HTR-8/SVneo (cell line): Measurements from ENCODE around the gene PRKD1.
"Not testable (repeated sequence)": the region's sequence is repeated elsewhere in the genome, so short reads cannot be mapped to it uniquely, and the experiment has no call there.

Source experiments
- DNase-seq: peaks from one replicate; pipeline ENCODE4 v3.0.0; 2011; ENCODE audit warnings: low spot score, mixed read lengths; ENCODE audit not compliant: insufficient read length
- FAIRE-seq: peaks from 2 replicates; lab custom pipeline; 2011; peaks lifted over from hg19 to GRCh38; lab: Jason Lieb, UNC

Gene PRKD1

DNA sequence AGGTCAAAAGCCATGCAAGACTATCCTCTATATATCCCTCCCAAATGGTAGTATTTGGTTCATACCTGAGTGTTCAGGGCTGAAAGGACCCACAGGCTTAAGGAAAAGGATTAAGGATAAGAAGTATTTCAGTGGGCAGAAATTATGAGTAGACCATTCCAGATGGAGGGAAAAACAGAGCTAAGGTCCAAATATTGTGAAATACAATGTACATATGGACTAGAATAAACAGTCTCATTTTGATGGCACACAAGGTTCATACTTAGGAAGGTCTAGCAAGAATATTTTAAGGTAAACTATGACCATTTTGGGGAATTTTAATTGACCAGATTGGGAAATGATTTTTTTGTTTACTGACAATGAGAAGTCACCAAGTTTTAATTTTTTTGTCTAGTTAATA is 124.6 kb downstream of the PRKD1 start:
- DNase-seq, result no peak
- peak; percentile 26 for FAIRE-seq

DNA sequence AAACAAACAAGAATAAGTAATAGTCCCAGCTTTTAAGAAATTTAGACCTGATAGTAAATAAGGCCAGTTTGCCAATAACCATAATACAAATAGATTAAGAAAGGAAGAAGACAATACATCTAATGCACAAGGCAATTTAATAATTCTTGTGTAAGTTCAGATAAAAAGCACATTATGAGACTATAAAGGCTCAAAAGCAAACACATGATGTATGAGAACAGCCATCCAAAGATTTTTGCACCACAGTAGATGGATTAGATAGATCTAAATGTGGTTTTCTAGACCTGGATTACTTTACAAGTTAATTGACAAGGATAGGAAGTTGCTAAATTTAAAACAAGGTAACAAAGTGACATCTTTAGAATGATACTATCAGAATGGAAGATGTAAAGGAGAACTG is 125.4 kb downstream of the PRKD1 start:
- no peak for FAIRE-seq
- DNase-seq, result no peak

DNA sequence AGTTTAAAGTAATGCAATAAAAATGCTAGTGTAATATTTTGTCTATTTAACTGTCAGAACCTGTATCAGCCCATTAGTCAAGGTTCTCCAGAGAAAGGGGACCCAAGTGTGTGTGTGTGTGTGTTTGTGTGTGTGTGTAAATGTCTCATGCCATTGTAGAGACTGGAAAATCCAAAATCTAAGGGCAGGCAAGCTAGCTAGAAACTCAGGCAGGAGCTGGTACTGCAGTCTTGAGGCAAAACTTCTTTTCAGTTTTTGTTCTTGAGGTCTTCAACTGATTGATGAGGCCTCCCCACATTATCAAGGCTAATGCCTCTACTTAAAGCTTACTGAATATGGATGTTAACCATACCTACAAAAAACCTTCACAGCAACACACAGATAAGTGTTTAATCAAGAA is 126.7 kb downstream of the PRKD1 start:
- no peak for FAIRE-seq
- DNase-seq, result no peak

DNA sequence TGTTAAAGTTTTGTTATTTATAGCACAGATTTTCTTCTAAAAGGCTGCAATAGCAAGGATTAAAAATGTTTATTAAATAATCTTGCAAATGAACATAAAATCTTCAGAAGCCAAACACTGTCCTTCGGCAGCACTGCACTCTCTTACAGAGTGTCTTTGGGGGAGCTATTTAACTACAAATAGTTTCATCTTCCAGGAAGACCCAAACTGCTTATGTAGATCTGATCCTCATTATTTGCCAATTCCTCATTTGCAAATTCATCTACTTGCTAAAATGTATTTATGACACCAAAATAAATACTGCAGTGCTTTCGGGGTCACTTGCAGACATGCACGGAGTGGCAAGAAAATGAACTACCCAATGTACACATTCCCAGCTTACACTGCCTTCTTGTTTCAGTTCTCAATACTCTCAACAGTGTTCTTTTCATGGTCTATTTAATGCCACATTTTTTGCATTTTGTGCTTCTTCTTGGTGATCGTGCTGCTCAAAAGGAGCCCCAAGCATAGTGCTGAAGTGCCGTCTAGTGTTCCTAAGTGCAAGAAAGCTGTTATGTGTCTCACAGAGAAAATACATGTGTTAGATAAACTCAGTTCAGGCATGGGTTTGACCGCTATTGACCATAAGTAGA is 128.1 kb downstream of the PRKD1 start:
- no peak for DNase-seq
- peak; percentile 86 for FAIRE-seq

DNA sequence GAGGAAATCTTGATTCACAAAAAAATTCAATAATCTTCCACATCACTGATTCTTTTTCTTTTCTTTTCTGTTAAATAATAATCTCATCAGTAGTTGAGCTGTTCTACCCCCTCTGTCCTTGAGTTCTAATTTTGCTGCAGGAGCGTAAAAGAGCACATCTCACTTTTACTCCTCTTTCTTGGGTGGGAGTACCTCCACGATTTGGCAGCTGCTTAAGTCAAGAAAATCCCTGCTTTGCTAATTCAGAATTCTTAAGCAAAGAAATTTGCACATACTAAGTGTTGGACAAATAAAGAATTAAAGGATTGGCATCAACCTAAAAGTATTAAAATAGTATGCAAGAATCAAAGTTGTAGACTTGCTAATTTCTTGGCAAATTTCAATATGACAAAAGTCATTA is 128.8 kb downstream of the PRKD1 start:
- no peak for DNase-seq
- FAIRE-seq, result no peak

DNA sequence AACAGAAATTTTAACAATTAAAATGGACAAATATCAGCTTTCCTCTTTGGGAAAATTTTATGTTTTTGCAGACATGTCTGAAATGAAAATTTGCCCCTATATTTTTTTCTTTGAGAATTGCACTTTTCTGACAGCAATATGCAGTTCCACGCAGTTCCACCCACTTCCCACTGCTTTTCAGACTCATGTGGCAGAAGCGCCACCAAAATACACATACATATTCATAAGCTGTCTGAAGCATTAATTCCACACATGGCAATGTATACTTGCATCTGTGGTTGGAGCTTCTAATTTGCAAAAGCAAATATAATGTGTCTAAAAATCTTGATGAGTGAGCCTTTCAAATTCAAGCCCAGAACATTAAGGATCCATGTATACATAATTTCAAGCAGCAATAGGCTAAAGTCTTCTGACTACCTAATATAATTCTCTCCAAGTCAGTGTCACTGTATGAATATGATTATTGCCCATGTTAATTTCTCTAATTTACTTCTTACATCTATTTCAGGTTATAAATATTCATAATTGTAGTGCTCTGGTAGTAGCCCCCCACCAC is 129.5 kb downstream of the PRKD1 start:
- FAIRE-seq (no peak), DNase-seq (no peak)

DNA sequence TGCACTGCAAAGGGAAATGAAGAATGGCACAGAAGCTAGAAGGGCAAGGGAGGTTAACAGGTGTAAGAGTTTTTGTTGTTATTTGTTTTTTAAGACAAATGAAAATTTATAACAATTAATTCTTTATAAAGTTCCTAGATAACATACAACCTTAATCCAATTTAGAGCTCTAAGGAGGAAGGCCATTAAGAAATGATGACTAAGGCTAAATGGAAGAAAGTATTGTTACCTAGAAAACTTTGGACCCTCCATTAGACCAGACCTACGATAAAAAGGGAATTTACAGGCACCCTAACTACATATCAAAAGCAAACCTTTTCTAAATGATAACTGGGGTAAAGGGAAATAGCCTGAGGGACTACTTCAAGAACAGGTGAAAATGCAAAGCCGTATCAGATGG is 130.8 kb downstream of the PRKD1 start:
- DNase-seq (no peak), FAIRE-seq (no peak)

DNA sequence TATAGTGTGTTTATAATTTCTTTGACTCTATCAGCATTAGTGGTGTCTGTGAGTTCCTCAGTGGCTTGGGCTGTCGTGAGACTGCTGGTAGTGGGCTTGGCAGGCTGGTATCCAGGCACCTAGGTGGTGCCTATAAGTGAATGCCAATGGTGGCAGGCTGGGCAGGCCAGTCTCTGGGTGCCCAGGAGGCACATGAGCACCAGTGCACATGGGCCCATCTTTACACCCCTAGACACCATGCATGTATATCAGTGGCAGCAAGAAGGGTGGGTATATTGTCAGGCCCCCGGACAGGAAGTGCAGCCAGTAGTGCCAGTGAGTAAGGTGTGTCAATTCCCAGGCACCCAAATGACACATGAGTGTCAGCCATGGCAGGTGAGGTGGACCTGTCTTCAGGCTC is 138.2 kb downstream of the PRKD1 start:
- FAIRE-seq (peak; percentile 52), DNase-seq (no peak)

DNA sequence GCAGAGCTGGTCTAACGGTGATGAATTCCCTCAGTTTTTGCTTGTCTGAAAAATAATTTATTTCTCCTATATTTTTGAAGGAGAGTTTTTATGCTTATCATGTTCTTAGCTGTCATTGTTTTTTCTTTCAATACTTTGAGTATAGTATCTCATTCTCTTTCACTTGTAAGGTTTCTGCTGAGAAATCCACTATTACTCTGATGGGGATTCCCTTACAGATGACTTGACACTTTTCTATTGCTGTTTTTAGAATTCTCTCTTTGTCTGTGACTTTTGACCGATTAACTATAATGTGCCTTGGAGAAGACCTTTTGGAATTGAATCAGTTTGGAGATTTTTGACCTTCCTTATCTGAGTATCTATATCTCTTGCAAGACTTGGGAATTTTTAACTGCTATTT is 139.6 kb downstream of the PRKD1 start:
- DNase-seq (no peak), FAIRE-seq (no peak)

DNA sequence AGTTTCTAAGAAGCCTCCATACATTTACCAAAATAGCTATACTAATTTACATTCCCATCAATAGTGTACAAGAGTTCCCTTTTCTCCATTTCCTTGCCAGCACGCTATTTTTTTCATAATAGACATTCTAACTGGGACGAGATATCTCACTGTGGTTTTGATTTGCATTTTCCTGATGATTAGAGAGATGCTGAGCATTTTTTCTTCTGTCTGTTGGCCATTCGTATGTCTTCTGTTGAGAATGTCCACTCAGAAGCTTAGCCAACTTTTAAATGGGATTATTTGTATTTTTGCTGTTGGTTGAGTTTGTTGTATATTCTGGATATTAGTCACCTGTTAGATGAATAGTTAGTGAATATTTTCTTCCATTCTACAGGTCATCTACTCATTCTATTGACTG is 144.1 kb downstream of the PRKD1 start:
- no peak for FAIRE-seq

DNA sequence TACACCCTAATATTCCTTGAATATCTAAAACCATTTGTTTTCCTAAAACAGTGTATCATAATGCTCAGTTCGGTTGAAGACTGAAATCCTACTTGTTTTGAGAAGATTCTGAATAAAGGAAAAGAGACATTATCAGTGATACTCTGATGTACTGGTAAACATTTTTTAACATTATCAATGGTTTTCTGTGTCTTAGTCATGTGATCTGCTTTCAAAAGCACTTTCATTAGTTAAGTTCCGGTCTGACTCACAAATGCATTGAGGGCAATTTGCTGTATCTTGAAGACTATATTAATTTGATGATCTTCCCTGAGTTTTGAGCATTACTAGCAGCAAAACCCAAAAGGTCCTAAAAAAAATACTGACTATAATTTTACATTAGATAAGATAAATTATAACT is 145.6 kb downstream of the PRKD1 start:
- no peak for DNase-seq
- no peak for FAIRE-seq

More for the DNA sequence above, 144.1 kb downstream of the PRKD1 start:
- DNase-seq, result no peak

DNA sequence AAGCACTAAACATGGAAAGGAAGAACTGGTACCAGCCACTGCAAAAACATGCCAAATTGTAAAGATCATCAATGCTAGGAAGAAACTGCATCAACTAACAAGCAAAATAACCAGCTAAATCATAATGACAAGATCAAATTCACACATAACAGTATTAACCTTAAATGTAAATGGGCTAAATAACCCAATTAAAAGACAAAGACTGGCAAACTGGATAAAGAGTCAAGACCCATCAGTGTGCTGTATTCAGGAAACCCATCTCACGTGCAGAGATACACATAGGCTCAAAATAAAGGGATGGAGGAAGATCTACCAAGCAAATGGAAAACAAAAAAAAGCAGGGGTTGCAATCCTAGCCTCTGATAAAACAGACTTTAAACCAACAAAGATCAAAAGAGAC is 150.5 kb downstream of the PRKD1 start:
- FAIRE-seq, result not testable (repeated sequence)

DNA sequence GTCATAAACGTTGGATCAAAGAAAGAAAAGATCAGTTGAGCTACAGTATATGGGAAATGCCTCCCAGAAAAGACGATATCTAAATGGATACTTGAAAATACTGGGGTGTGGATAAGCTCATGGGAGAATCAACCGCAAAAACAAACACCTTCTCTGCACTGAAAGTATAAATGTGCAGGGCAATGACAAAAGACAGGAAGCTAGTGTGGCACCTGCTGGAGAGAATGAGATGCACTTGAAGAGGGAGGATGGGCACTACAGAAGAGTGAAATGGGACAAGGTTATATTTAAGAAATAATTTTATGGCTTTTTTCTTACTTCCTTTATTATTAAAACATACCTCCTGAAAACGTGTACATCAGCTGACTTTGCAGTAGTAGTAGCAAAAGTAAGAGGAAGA is 153.7 kb downstream of the PRKD1 start:
- FAIRE-seq (peak; percentile 36), DNase-seq (no peak)

More for the DNA sequence above, 150.5 kb downstream of the PRKD1 start:
- not testable (repeated sequence) for DNase-seq

DNA sequence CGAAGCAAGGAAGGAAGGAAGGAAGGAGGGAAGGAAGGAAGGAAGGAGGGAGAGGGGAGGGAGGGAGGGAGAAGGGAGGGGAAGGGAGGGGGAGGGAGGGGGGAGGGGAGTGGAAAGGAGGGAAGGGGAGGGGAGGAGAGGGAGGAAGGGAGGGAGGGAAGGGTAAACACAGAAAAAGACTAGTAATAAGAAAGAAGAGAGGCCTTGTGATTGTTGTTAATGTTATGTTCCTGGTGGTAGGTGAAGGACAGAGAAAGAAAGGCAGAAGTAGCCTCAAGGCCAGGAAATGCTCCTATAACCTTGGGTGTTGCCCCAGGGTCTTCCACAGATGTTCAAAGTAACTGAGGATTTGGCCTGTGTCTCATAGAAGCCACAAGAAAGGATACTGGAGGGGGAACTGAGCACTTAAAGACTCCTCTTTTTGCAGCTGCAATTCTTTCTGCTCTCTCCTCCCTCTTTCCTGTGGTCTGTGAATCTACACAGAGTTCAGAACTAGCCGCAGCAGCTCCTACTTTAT is 164.2 kb downstream of the PRKD1 start:
- no peak for FAIRE-seq
- no peak for DNase-seq

DNA sequence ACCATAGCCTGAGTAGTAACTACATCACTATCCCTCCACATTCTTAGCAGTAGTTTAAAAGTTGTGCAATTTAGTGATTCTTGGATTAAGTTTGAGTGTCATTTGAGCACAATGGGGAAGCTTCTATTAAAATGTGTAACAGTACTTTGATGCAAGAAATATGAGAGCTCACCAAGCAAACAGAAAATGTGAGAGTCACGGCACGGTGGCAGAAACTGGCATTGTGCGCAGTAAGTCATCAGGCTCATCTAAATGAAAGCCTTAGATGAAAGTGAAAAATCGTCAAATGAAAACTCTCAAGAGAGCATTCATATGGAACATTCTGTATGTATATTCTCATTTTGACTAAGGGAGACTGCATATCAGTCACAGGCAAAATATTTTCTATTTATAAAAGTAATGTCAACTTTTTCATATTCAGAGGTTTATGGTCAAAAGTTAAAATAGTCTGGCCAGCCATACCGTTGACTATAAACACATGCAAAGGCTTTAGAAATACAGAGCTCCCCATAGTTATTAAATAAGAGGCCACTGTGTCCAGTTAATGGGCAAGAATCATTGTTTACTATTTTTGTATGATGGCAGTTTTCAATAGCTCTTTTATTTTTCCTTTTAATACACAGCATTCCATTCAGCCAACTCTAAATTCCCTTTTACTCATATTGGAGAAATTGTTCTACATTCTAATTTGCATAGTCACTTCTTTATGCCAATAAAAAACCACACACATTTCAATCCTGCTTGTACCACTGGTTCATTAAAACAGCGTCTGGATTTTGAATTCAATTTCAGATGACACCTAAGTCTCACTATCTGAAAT is 167.9 kb downstream of the PRKD1 start:
- FAIRE-seq (no peak), DNase-seq (no peak)

DNA sequence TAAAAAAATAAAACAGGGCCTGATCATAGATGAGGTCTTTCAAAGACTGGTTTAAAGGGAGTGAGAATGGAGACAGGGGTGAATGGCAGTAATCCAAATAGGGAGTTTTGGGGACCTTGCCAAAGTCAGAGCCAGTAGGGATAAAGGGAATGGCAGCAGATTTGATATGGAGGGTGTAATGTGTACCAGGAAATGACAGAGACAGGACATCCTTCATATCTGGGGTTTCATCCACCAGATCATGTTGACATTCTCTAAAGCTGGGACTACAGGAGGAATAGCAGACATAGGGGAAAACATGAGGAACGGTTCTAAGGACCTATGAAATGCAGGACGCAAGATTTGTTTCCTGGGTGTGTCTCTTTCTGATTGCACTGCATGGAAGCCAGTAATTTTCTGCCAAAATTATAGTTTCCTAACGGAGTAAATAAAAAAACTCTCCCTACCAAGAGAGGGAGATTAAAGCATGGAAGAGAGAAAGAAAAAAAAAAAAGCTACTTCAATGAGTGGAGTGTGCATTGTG is 169.9 kb downstream of the PRKD1 start:
- FAIRE-seq, result peak; percentile 26
- no peak for DNase-seq

DNA sequence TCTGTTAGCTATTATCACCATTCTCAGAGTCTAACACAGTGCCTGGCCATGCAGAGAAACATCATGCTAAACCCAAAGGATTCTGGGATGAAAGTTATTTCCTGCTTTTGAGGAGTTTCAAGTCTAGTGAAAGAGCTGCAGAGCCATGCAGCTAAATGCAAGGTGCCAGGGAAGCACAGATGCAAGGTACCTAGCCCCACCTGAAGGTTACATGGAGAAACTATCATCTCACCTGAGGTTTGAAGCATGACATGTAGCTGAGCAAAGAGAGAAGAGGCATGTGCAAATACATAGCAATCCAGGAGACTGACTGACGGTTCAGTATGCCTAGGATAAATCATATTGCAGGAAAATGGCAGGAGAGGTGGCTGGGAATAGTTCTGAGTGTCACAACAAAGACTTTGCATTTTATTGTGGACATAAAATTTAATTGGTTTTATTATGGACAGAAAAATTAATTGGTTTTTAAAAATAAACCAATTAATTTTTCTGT is 170.4 kb downstream of the PRKD1 start:
- FAIRE-seq (peak; percentile 72), DNase-seq (no peak)

DNA sequence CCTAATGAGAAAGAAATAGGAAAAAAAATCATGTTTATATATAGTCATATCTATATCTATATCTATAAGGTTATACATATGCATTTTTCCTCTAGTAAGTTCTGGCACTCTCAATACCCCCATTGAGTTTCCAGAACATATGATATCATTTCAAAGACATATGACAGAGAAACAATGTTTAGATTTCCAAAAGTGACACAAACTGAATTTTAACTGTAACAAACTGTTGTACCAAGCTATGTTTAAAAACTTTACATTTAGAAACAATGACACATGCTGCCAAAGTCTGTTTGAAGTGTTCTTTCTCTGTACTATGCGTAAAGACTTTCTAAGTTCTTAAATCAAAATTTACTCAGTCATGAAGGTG is 171.6 kb downstream of the PRKD1 start:
- DNase-seq (no peak), FAIRE-seq (no peak)

DNA sequence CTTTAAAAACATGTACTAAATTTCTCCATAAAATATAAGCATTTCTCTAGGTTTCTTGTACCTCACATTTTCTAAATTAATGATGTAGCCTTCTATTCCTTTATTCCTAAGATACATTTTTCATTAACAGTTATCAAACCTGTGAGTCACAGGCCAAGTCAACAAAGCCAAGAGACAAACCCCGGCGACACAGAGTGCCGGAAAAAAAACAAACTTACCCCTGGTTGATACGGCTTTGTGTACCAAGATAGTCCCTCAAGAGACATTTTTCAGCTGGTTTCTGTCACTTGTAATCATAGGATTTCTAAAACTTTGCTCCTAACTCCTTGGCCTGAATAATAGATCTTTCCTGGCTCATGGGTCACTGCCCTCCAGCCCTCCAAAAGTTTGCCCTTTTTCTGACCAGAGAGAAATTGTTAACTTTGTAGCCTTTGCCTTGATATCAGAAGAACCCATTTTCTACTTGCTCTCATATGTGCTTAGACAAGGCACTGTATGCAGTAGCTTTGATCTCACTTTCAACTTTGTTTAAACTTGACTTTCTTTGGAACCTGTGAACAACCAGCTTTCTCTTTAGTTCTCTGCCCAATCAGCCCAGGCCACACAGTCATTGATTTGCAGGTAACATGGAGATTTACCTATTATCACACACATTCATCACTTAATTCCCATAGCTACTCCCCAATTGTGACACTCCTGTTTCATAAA is 172.2 kb downstream of the PRKD1 start:
- FAIRE-seq (no peak), DNase-seq (no peak)

DNA sequence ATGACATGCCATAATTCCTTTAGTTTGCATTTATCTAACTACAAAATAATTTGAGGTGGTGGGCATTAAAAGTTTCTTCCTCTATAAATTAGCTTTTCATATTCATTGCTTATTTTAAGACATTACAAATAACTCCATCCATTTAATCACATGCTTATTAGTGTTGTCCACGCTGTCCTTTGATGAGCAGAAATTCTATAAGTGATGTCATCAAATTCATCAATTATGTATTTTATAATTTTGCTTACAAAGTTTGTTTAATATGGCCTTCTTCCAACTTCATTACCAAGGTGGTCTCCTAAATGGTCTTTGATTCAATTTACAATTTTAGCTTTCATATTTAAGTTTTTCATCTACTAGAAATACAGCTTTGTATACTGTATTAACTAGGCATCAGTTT is 173.5 kb downstream of the PRKD1 start:
- DNase-seq, result no peak
- no peak for FAIRE-seq
